ENCODE data around the gene ABCA1.

ABCA1 gene

GRCh38 chr9:104882086-104882485 is 45.9 kb downstream of the ABCA1 start:
- no peak overlapping the region for H3K4me3 ChIP-seq (ENCODE audit: low read depth, low read length)
- no peak for DNase-seq (ENCODE audit: low read depth)
- no peak for TF ChIP-seq CTCF (conservative IDR thresholded peaks at IDR 0.05; ENCODE audit: low read depth, low read length)

GRCh38 chr9:104879555-104880309 is 48.2 kb downstream of the ABCA1 start:
- peak; percentile 67 for DNase-seq (ENCODE audit: low read depth)
- no peak for TF ChIP-seq CTCF (conservative IDR thresholded peaks at IDR 0.05; ENCODE audit: low read depth, low read length)

GRCh38 chr9:104876587-104876986 is 51.4 kb downstream of the ABCA1 start:
- TF ChIP-seq CTCF (conservative IDR thresholded peaks at IDR 0.05; ENCODE audit: low read depth, low read length) = no peak
- no peak for DNase-seq (ENCODE audit: low read depth)
- no peak overlapping the region for H3K4me3 ChIP-seq (ENCODE audit: low read depth, low read length)

More at GRCh38 chr9:104879555-104880309, 48.2 kb downstream of the ABCA1 start:
- no peak overlapping the region for H3K4me3 ChIP-seq (ENCODE audit: low read depth, low read length)

GRCh38 chr9:104875897-104876296 is 52.1 kb downstream of the ABCA1 start:
- no peak overlapping the region for H3K4me3 ChIP-seq (ENCODE audit: low read depth, low read length)
- TF ChIP-seq CTCF (conservative IDR thresholded peaks at IDR 0.05; ENCODE audit: low read depth, low read length) = no peak
- DNase-seq (ENCODE audit: low read depth) = no peak

GRCh38 chr9:104875320-104875719 is 52.6 kb downstream of the ABCA1 start:
- no peak for DNase-seq (ENCODE audit: low read depth)
- no peak for TF ChIP-seq CTCF (conservative IDR thresholded peaks at IDR 0.05; ENCODE audit: low read depth, low read length)
- H3K4me3 ChIP-seq (ENCODE audit: low read depth, low read length) = no peak overlapping the region

- no peak for DNase-seq (ENCODE audit: low read depth)
- TF ChIP-seq CTCF (conservative IDR thresholded peaks at IDR 0.05; ENCODE audit: low read depth, low read length) = no peak
- no peak overlapping the region for H3K4me3 ChIP-seq (ENCODE audit: low read depth, low read length)
Measured at GRCh38 chr9:104873489-104873850, 54.5 kb downstream of the ABCA1 start.
